ENCODE measurements around the gene ZNF543. TPM values are rescaled to one million over a fixed set of nuclear protein-coding genes. Genes with fewer than 3 reads are reported as not detected.
A peak's percentile ranks its signal among the peaks of the same experiment; 100 is the strongest.

ZNF543 gene
- total and polyA plus RNA-seq, 9 of the 15 experiments (the other 6 are each of a cell fraction or from before 2014, with no cell fraction given): 0.14 to 5.5 (median 2.4) TPM

DNA sequence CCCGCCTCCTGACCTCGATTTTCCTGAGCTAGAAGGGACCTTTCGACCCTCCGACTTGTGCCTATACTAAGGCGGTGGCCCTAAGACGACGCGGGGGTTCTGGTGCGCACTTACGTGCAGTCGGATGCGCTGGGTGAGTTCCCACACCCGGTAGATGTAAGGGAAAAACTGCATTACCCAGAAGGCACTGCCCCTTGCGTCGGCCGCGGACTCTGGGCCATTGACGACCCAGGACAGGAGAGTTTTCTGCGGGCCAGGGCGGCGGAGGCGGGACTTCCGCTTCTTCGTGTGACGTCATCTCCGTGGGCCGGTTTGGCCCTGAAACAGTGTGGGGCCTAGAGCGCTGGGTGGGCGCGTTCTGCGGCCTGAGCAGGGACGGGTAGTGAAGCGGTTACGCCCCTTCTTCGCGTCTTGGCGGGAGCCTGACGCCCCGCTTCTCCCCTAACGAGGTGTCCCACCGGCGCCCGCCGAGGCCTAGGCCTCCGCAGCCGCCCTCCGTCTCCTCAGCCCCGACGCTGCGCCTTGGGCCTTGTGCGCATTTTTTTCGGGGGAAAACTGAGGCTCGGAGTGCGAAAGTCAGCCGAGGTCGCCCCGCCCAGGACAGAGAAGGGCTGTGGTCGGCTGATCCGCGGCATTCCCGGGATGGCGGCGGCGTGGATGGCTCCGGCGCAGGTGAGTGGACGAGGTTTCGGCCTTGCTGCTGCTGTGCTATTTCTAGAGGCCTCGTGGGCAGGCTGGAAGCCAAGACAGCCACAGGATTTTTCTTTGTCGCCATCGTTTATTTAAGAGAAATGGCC lies 39.9 kb upstream of the ZNF543 start, which contains the start of gene ZNF460 (continued):
- TF ChIP-seq, protein P1, sequence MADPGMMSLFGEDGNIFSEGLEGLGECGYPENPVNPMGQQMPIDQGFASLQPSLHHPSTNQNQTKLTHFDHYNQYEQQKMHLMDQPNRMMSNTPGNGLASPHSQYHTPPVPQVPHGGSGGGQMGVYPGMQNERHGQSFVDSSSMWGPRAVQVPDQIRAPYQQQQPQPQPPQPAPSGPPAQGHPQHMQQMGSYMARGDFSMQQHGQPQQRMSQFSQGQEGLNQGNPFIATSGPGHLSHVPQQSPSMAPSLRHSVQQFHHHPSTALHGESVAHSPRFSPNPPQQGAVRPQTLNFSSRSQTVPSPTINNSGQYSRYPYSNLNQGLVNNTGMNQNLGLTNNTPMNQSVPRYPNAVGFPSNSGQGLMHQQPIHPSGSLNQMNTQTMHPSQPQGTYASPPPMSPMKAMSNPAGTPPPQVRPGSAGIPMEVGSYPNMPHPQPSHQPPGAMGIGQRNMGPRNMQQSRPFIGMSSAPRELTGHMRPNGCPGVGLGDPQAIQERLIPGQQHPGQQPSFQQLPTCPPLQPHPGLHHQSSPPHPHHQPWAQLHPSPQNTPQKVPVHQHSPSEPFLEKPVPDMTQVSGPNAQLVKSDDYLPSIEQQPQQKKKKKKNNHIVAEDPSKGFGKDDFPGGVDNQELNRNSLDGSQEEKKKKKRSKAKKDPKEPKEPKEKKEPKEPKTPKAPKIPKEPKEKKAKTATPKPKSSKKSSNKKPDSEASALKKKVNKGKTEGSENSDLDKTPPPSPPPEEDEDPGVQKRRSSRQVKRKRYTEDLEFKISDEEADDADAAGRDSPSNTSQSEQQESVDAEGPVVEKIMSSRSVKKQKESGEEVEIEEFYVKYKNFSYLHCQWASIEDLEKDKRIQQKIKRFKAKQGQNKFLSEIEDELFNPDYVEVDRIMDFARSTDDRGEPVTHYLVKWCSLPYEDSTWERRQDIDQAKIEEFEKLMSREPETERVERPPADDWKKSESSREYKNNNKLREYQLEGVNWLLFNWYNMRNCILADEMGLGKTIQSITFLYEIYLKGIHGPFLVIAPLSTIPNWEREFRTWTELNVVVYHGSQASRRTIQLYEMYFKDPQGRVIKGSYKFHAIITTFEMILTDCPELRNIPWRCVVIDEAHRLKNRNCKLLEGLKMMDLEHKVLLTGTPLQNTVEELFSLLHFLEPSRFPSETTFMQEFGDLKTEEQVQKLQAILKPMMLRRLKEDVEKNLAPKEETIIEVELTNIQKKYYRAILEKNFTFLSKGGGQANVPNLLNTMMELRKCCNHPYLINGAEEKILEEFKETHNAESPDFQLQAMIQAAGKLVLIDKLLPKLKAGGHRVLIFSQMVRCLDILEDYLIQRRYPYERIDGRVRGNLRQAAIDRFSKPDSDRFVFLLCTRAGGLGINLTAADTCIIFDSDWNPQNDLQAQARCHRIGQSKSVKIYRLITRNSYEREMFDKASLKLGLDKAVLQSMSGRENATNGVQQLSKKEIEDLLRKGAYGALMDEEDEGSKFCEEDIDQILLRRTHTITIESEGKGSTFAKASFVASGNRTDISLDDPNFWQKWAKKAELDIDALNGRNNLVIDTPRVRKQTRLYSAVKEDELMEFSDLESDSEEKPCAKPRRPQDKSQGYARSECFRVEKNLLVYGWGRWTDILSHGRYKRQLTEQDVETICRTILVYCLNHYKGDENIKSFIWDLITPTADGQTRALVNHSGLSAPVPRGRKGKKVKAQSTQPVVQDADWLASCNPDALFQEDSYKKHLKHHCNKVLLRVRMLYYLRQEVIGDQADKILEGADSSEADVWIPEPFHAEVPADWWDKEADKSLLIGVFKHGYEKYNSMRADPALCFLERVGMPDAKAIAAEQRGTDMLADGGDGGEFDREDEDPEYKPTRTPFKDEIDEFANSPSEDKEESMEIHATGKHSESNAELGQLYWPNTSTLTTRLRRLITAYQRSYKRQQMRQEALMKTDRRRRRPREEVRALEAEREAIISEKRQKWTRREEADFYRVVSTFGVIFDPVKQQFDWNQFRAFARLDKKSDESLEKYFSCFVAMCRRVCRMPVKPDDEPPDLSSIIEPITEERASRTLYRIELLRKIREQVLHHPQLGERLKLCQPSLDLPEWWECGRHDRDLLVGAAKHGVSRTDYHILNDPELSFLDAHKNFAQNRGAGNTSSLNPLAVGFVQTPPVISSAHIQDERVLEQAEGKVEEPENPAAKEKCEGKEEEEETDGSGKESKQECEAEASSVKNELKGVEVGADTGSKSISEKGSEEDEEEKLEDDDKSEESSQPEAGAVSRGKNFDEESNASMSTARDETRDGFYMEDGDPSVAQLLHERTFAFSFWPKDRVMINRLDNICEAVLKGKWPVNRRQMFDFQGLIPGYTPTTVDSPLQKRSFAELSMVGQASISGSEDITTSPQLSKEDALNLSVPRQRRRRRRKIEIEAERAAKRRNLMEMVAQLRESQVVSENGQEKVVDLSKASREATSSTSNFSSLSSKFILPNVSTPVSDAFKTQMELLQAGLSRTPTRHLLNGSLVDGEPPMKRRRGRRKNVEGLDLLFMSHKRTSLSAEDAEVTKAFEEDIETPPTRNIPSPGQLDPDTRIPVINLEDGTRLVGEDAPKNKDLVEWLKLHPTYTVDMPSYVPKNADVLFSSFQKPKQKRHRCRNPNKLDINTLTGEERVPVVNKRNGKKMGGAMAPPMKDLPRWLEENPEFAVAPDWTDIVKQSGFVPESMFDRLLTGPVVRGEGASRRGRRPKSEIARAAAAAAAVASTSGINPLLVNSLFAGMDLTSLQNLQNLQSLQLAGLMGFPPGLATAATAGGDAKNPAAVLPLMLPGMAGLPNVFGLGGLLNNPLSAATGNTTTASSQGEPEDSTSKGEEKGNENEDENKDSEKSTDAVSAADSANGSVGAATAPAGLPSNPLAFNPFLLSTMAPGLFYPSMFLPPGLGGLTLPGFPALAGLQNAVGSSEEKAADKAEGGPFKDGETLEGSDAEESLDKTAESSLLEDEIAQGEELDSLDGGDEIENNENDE (IDR thresholded peaks at IDR 0.05; ENCODE audit: low read depth, low read length): no peak
- TF ChIP-seq ELF2 (CRISPR knock-in tag; IDR thresholded peaks at IDR 0.05) (no peak), ZNF146 (CRISPR knock-in tag; IDR thresholded peaks at IDR 0.05; ENCODE audit: unreplicated experiment) (no peak), MCM3 (IDR thresholded peaks at IDR 0.05) (no peak), PRPF4 (IDR thresholded peaks at IDR 0.05; ENCODE audit: insufficient read depth, low read depth, low read length, poor library complexity, severe bottlenecking) (peak; percentile 68), SNIP1 (IDR thresholded peaks at IDR 0.05; ENCODE audit: low read depth) (no peak), POLR2G (IDR thresholded peaks at IDR 0.05; ENCODE audit: low read depth, low read length) (peak; percentile 97), CBX3 (IDR thresholded peaks at IDR 0.05; ENCODE audit: borderline replicate concordance in 1 of 2, low read length in 2 of 2) (no peak), SLC30A9 (CRISPR knock-in tag; IDR thresholded peaks at IDR 0.05) (no peak)
- TF ChIP-seq, protein P2, sequence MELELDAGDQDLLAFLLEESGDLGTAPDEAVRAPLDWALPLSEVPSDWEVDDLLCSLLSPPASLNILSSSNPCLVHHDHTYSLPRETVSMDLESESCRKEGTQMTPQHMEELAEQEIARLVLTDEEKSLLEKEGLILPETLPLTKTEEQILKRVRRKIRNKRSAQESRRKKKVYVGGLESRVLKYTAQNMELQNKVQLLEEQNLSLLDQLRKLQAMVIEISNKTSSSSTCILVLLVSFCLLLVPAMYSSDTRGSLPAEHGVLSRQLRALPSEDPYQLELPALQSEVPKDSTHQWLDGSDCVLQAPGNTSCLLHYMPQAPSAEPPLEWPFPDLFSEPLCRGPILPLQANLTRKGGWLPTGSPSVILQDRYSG (tag; conservative IDR thresholded peaks at IDR 0.05; ENCODE audit: low read depth): no peak
- TF ChIP-seq, protein P3, sequence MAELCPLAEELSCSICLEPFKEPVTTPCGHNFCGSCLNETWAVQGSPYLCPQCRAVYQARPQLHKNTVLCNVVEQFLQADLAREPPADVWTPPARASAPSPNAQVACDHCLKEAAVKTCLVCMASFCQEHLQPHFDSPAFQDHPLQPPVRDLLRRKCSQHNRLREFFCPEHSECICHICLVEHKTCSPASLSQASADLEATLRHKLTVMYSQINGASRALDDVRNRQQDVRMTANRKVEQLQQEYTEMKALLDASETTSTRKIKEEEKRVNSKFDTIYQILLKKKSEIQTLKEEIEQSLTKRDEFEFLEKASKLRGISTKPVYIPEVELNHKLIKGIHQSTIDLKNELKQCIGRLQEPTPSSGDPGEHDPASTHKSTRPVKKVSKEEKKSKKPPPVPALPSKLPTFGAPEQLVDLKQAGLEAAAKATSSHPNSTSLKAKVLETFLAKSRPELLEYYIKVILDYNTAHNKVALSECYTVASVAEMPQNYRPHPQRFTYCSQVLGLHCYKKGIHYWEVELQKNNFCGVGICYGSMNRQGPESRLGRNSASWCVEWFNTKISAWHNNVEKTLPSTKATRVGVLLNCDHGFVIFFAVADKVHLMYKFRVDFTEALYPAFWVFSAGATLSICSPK (IDR thresholded peaks at IDR 0.05; ENCODE audit: borderline replicate concordance): no peak
